Muscle of leg (tissue), 11 donors: Measurements from ENCODE around the gene FRG2C. TPM values are rescaled to one million over a fixed set of nuclear protein-coding genes. Genes with fewer than 3 reads are reported as not detected.
"Not testable (repeated sequence)": the region's sequence is repeated elsewhere in the genome, so short reads cannot be mapped to it uniquely, and the experiment has no call there.

Experiments
- DNase-seq: peaks from one replicate; pipeline ENCODE4 v3.0.0; 2013
- H3K27ac ChIP-seq: one replicate; pipeline ENCODE4 v1.5.1; 2013; ENCODE audit warnings: mild to moderate bottlenecking, low read length, control low read depth
- H3K27me3 ChIP-seq: one replicate; pipeline ENCODE4 v1.6.1; 2013; ENCODE audit warnings: low read length; ENCODE audit not compliant: control insufficient read depth, insufficient read depth
- H3K36me3 ChIP-seq: one replicate; pipeline ENCODE4 v1.6.1; 2013; ENCODE audit warnings: low read length; ENCODE audit not compliant: control insufficient read depth, insufficient read depth
- H3K4me1 ChIP-seq: one replicate; pipeline ENCODE4 v1.6.1; 2013; ENCODE audit warnings: low read length; ENCODE audit not compliant: control insufficient read depth, insufficient read depth
- H3K4me3 ChIP-seq: one replicate; pipeline ENCODE4 v1.5.1; 2013; ENCODE audit warnings: low read length, control low read depth
- H3K9me3 ChIP-seq: replicated peaks from 2 replicates; pipeline ENCODE4 v1.6.1; 2013; ENCODE audit warnings: low read depth, low read length; ENCODE audit not compliant: control insufficient read depth
- WGBS: methylation state at CpG from one replicate; pipeline ENCODE4 v1.1.5; 2013; ENCODE audit warnings: missing lambda C conversion rate; ENCODE audit not compliant: insufficient coverage; 5-methylcytosine and 5-hydroxymethylcytosine counted together
- polyA plus RNA-seq, 8 donors: library from polyadenylated mRNA; unstranded; fragments of 120-200 nt; gene quantifications; one replicate each; pipeline versions ENCODE4 v1.2.1 to v1.2.3, GENCODE V29; 2013; ENCODE audit warnings: inconsistent platforms in 1 of 8, low replicate concordance in 1 of 8; ENCODE audit not compliant: insufficient read length in 8 of 8, insufficient read depth in 1 of 8
- total RNA-seq: library from RNA; stranded (reverse); fragments of 120-200 nt; gene quantifications from one replicate; pipeline ENCODE4 v1.2.4, GENCODE V29; 2013

The FRG2C gene
- total and polyA plus RNA-seq, 9 donors = 0.09 TPM; not detected in 8

- not testable (repeated sequence) for H3K4me3 ChIP-seq, H3K9me3 ChIP-seq, H3K27ac ChIP-seq, H3K36me3 ChIP-seq
- H3K27me3 ChIP-seq = peaks cover 72% of the 10 kb centered on the region
- WGBS = 24% methylated on average over 69 of the region's 71 CpGs
- DNase-seq = peak; percentile 15
- H3K4me1 ChIP-seq = peaks cover 31% of the 10 kb centered on the region
These were observed 5.5 kb downstream of the FRG2C start for GRCh38 chr3:75669348-75670297.

DNA sequence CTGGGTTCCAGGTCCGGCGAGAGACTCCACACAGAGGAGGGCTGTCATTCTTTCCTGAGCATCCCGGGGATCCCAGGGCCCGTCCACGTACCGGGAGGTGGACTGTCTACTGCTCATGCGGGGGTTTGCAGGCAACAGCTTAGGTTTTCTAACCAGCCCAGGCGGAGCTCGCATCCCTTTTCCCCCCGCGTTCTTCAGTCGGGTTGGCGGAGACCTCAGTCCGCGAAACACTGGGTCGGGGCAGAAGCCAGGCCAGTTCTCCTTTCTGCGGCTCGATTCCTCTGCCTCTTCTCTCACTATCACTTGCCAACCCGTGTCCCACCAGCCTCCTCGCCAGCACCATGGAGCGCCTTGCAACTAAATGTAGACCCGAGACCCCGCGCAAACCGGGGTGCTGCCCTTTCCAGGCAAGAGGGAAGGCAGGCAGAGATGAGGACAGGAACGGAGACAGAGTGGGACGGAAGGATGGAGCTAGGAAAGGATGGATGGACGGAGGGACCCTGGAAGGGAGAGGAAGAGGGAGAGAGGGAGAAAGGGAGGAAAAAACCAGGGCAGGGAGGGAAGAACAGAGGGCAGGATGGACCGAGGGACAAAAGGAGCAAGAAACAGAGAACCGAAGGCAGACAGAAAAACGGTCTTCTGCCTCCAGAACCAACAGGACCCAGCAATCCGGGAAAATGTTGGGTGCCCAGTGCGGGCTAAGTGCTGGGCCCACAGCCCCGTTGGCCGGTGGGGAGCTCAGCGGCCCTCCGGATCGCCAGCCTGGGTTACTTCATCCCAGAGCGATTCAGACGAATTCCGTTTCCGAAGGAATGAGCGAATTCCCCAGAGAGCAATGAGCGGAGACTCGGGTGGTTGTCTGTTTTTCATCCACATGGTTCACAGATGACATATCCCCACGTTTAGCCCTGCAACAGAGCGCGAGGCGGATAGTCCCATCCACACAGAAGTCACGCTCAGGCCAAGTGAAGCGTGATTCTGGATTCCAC lies 6.5 kb downstream of the FRG2C start:
- not testable (repeated sequence) for H3K36me3 ChIP-seq, H3K4me3 ChIP-seq, H3K27ac ChIP-seq, H3K9me3 ChIP-seq
- peaks cover 31% of the 10 kb centered on the region for H3K4me1 ChIP-seq
- H3K27me3 ChIP-seq = peaks cover 65% of the 10 kb centered on the region
- peak; percentile 50 for DNase-seq
- 8% methylated on average over 51 of the region's 51 CpGs for WGBS

DNA sequence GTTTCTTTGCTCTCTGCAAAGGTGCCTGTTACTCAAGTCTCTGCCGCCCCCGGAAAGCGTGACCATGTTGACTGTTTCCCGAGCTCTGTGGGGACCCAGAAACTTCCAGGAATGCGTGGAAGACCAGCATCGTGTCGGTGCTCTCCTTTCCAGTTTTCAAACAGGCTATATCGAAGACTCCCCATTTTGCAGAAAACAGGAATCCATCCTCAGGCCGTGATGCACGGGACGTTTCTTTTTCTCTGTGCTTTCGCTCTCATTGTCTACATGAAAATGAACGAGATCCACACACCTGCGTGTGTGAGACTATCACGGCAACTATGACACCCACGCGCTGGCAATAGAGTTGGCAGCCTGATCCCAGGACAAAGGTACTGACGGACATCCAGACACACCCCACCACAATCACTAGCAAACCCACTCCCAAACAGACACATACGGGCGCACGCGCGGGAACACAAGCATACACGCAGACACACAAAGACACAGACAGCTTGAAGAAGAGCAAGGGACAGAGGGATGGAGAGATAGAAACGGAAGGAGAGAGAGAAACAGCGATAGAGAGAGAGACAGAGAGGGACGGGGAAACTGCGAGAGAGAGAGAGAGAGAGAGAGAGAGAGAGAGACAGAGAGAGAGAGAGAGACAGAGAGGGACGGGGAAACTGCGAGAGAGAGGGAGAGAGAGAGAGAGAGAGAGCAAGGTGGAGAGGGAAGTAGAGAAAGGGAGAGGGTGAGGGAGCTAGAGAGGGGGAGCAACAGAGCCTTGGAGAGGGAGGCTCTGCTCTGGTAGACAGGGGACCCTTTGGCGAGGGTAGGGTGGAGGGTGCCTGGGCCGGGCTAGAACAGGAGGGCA lies 7.4 kb downstream of the FRG2C start:
- not testable (repeated sequence) for H3K4me3 ChIP-seq, H3K9me3 ChIP-seq, DNase-seq, H3K27ac ChIP-seq, H3K36me3 ChIP-seq
- peaks cover 56% of the 10 kb centered on the region for H3K27me3 ChIP-seq
- 18% methylated on average over 25 of the region's 32 CpGs for WGBS
- peaks cover 31% of the 10 kb centered on the region for H3K4me1 ChIP-seq

DNA sequence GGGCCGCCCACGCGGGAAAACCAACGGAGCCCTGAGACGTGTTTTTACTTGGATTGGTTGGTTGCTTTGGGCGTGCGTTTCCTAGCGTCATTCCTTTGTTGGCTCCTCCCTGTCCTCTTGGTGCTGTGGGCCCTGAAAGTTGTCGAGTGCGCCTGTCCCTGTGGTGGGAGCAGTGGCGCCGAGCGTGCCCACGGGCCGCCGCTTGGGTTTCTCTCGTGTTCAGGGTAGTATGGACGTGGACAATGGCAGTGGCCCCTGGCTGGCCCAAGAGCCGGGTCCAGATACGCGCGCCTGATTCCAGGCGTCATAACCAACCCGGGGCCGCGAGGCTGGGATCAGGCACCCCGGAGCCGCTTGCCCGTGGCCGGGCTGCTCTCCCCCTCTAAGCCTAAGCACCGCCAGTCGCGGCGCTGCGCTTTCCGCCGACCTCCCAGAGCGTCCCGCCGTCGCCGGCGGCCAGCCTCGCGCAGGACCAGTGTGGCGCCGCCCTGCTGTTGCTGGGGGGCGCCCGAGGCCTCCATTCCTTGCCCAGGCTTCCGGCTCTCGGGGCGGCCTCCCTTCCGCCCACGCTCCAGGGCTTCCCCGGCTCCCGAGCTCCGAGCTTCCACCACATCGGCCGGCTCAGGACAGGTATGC lies 8.1 kb downstream of the FRG2C start:
- H3K4me3 ChIP-seq, H3K27ac ChIP-seq, H3K36me3 ChIP-seq, H3K9me3 ChIP-seq: not testable (repeated sequence)
- H3K4me1 ChIP-seq = peaks cover 31% of the 10 kb centered on the region
- peak; percentile 18 for DNase-seq
- peaks cover 55% of the 10 kb centered on the region for H3K27me3 ChIP-seq
- 9% methylated on average over 52 of the region's 59 CpGs for WGBS

- H3K4me3 ChIP-seq, H3K9me3 ChIP-seq: not testable (repeated sequence)
- WGBS = no CpG with 5 or more reads among the region's 1 CpG
These were observed 19.8 kb downstream of the FRG2C start for GRCh38 chr3:75683965-75684364.

GRCh38 chr3:75687323-75687722 lies 23.2 kb downstream of the FRG2C start:
- H3K9me3 ChIP-seq = no peaks in the 10 kb centered on the region
- 94% methylated on average over 6 of the region's 9 CpGs for WGBS
- H3K27me3 ChIP-seq = no peaks in the 10 kb centered on the region
- no peak overlapping the region for H3K27ac ChIP-seq
- no peaks in the 10 kb centered on the region for H3K36me3 ChIP-seq
- no peak overlapping the region for H3K4me3 ChIP-seq
- no peak for DNase-seq
- no peaks in the 10 kb centered on the region for H3K4me1 ChIP-seq

More at GRCh38 chr3:75683965-75684364, 19.8 kb downstream of the FRG2C start:
- H3K27ac ChIP-seq, H3K4me1 ChIP-seq, DNase-seq, H3K36me3 ChIP-seq, H3K27me3 ChIP-seq: not testable (repeated sequence)

GRCh38 chr3:75692061-75692460 lies 27.9 kb downstream of the FRG2C start:
- H3K36me3 ChIP-seq = no peaks in the 10 kb centered on the region
- no peaks in the 10 kb centered on the region for H3K9me3 ChIP-seq
- H3K27me3 ChIP-seq = no peaks in the 10 kb centered on the region
- no peaks in the 10 kb centered on the region for H3K4me1 ChIP-seq
- DNase-seq = peak; percentile 7
- H3K4me3 ChIP-seq = no peak overlapping the region
- H3K27ac ChIP-seq = no peak overlapping the region
- no CpG with 5 or more reads among the region's 2 CpGs for WGBS
